OCI-LY3 (cell line): ENCODE data around the gene SIGMAR1.

Experiments
- H2AFZ ChIP-seq: fragments of 200-600, 300-600 bp; shearing (Covaris generic); 2 replicates; pipeline ENCODE4 v1.6.0; 2014; ENCODE audit warnings: antibody characterized with exemption, low read depth, low read length
- H3K27ac ChIP-seq: fragments of 200-600, 300-600 bp; sonication (generic); 2 replicates; pipeline ENCODE4 v1.5.1; 2014; ENCODE audit warnings: mild to moderate bottlenecking, low read length, moderate library complexity, mixed read lengths
- H3K27me3 ChIP-seq: fragments of 200-600, 300-600 bp; sonication (generic); 2 replicates; pipeline ENCODE4 v1.6.1; 2014; ENCODE audit warnings: low read depth, low read length, mixed read lengths
- H3K36me3 ChIP-seq: fragments of 200-600, 300-600 bp; sonication (generic); replicated peaks from 2 replicates; pipeline ENCODE3; 2014; ENCODE audit warnings: low read depth, low read length, mixed read lengths
- H3K4me1 ChIP-seq: fragments of 300-600, 200-600 bp; sonication (generic); 2 replicates; pipeline ENCODE4 v1.6.1; 2014; ENCODE audit warnings: low read length, mixed read lengths
- H3K4me2 ChIP-seq: fragments of 200-600, 300-600 bp; sonication (generic); 2 replicates; pipeline ENCODE4 v1.6.1; 2014; ENCODE audit warnings: low read length, mixed read lengths
- H3K4me3 ChIP-seq: fragments of 300-600, 200-600 bp; sonication (generic); 2 replicates; pipeline ENCODE4 v1.5.1; 2014; ENCODE audit warnings: antibody characterized with exemption, mild to moderate bottlenecking, low read length, moderate library complexity
- H3K79me2 ChIP-seq: fragments of 300-600, 200-600 bp; shearing (Covaris generic); 2 replicates; pipeline ENCODE4 v1.6.1; 2014; ENCODE audit warnings: mild to moderate bottlenecking, low read length, mixed read lengths
- H3K9ac ChIP-seq: fragments of 300-600, 200-600 bp; shearing (Covaris generic); 2 replicates; pipeline ENCODE4 v1.6.0; 2014; ENCODE audit warnings: mild to moderate bottlenecking, low read length, moderate library complexity
- H3K9me3 ChIP-seq: fragments of 200-600, 300-600 bp; shearing (Covaris generic); 2 replicates; pipeline ENCODE4 v1.6.1; 2014; ENCODE audit warnings: low read length, mixed read lengths; ENCODE audit not compliant: insufficient read depth
- H4K20me1 ChIP-seq: fragments of 200-600, 300-600 bp; sonication (generic); 2 replicates; pipeline ENCODE4 v1.6.1; 2016; ENCODE audit warnings: low read length, mixed read lengths; ENCODE audit not compliant: insufficient read depth
- CTCF ChIP-seq: fragments of 200-600, 300-600 bp; sonication (generic); IDR thresholded peaks from 2 replicates; pipeline ENCODE4 v1.5.1; 2014; ENCODE audit warnings: antibody characterized with exemption, low read length, low read depth
- EZH2phosphoT487 ChIP-seq: fragments of 200-600 bp; shearing (Covaris generic); IDR thresholded peaks from 2 replicates; pipeline ENCODE4 v1.6.1; 2018; ENCODE audit warnings: antibody characterized with exemption, mixed run types, low read depth

The SIGMAR1 gene

GRCh38 chr9:34623374-34624235 is 14.0 kb downstream of the SIGMAR1 start:
- no peaks in the 10 kb centered on the region for H4K20me1 ChIP-seq
- no peaks in the 10 kb centered on the region for H3K36me3 ChIP-seq
- no peak overlapping the region for H3K4me2 ChIP-seq
- peaks cover 17% of the 10 kb centered on the region for H3K4me1 ChIP-seq
- no peak overlapping the region for H3K27ac ChIP-seq
- no peak overlapping the region for H3K4me3 ChIP-seq
- TF ChIP-seq CTCF (no peak), EZH2phosphoT487 (no peak)
- H3K27me3 ChIP-seq: peaks cover 31% of the 10 kb centered on the region
- H3K9ac ChIP-seq: no peak overlapping the region
- no peaks in the 10 kb centered on the region for H3K79me2 ChIP-seq
- H2AFZ ChIP-seq: no peak overlapping the region
- H3K9me3 ChIP-seq: no peaks in the 10 kb centered on the region

GRCh38 chr9:34620061-34620994 is 17.3 kb downstream of the SIGMAR1 start, which contains the start of gene DCTN3:
DCTN3 (minus strand) TSS chr9:34620495; CDS start chr9:34620464, 31 bp downstream.
- peak within 1 kb of the TSS; percentile 96 for H3K4me2 ChIP-seq
- no peaks in the 10 kb centered on the region for H4K20me1 ChIP-seq
- H2AFZ ChIP-seq: peak within 1 kb of the TSS; percentile 97
- no peaks in the 10 kb centered on the region for H3K79me2 ChIP-seq
- H3K4me3 ChIP-seq: peak within 1 kb of the TSS; percentile 94
- peaks cover 12% of the 10 kb centered on the region for H3K4me1 ChIP-seq
- no peaks in the 10 kb centered on the region for H3K27me3 ChIP-seq
- no peaks in the 10 kb centered on the region for H3K9me3 ChIP-seq
- no peak for TF ChIP-seq EZH2phosphoT487
- TF ChIP-seq CTCF: no peak
- H3K9ac ChIP-seq: peak within 1 kb of the TSS; percentile 69
- no peaks in the 10 kb centered on the region for H3K36me3 ChIP-seq
- H3K27ac ChIP-seq: no peak within 1 kb of the TSS

- Histone ChIP-seq H3K4me1 (peaks cover 18% of the 10 kb centered on the region), H3K36me3 (peaks cover 6% of the 10 kb centered on the region), H3K27ac (no peak overlapping the region), H2AFZ (no peak overlapping the region), H3K4me3 (no peak overlapping the region), H3K79me2 (peaks cover 13% of the 10 kb centered on the region), H4K20me1 (no peaks in the 10 kb centered on the region), H3K27me3 (no peaks in the 10 kb centered on the region), H3K4me2 (no peak overlapping the region), H3K9ac (no peak overlapping the region), H3K9me3 (no peaks in the 10 kb centered on the region)
- TF ChIP-seq EZH2phosphoT487 (no peak), CTCF (no peak)
Measured at GRCh38 chr9:34615132-34615531, 22.5 kb downstream of the SIGMAR1 start.
